RWPE1 (cell line): Measurements from ENCODE around the gene ICA1.
A peak's percentile ranks its signal among the peaks of the same experiment; 100 is the strongest.

Experiments used
- CTCF ChIA-PET: fragments of 350-600 bp; sonication (Branson Sonifier 250); formaldehyde crosslinking; extraction: SDS; loops from one replicate; lab custom pipeline; 2021; lab: Yijun Ruan, JAX
- POLR2A ChIA-PET: fragments of 400-600 bp; formaldehyde crosslinking; extraction: SDS; loops from one replicate; lab custom pipeline; 2020; ENCODE audit warnings: antibody characterized with exemption; ENCODE audit not compliant: low non-redundant PET; lab: Yijun Ruan, JAX
- DNase-seq: peaks from one replicate; pipeline ENCODE4 v3.0.0; 2012; ENCODE audit warnings: low spot score
- H3K27ac ChIP-seq: fragments of 450-650 bp; 2 replicates; pipeline ENCODE4 v1.5.1; 2017
- CTCF ChIP-seq: fragments of 450-650 bp; conservative IDR thresholded peaks from 2 replicates; pipeline ENCODE4 v1.5.1; 2017; ENCODE audit warnings: low read depth, mild to moderate bottlenecking

ICA1 gene

DNA sequence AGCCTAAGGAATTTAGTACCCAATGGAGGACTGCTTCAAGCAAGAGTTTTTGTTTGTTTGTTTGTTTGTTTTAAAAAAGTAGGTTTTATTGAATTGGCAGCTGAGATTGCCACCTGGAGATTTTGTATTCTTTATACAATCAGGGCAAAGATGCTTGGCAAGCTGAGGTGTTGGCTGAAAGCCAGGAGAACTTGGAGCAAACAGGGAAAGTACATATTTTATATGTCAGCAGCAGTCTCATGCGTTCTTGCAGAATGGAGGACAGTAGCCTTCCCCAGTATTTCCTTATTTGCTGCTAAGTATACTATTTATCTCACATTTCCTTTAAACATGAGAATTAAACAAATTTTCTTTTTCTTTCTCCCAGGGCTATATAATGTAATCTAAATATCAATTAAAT, 22.6 kb upstream of the ICA1 start:
- H3K27ac ChIP-seq = no peak overlapping the region
- ChIA-PET CTCF (interaction anchor here (0.7 kb wide), 1 partner anchor 595 kb away, joined by 3 read pairs; no protein-coding TSS in a partner anchor), POLR2A (no interaction called here)
- no peak for TF ChIP-seq CTCF
- no peak for DNase-seq

DNA sequence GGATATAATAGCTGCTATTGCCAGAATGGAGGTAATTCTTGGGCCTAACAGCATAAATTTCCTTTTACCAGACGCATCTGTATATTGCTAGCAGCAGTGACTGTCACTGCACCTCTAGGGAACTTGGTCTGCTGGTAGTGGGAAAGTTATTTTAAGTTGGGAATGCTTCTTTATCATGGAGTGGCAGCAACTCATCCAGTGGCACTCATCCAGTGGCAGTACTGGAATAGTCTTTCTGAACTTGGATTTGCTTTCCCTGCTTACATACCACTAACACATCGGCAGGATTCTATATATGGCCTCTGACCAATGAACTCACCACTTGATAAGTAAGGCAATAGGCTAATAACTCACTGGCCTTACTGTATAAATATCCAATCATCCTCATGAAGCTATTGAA, 22.0 kb upstream of the ICA1 start:
- H3K27ac ChIP-seq = no peak overlapping the region
- ChIA-PET POLR2A (no interaction called here), CTCF (no interaction called here)
- no peak for DNase-seq
- TF ChIP-seq CTCF = no peak

- H3K27ac ChIP-seq = no peak overlapping the region
- ChIA-PET CTCF (no interaction called here), POLR2A (no interaction called here)
- TF ChIP-seq CTCF = no peak
- DNase-seq = no peak
These were observed 20.9 kb upstream of the ICA1 start for GRCh38 chr7:8282871-8283270.

DNA sequence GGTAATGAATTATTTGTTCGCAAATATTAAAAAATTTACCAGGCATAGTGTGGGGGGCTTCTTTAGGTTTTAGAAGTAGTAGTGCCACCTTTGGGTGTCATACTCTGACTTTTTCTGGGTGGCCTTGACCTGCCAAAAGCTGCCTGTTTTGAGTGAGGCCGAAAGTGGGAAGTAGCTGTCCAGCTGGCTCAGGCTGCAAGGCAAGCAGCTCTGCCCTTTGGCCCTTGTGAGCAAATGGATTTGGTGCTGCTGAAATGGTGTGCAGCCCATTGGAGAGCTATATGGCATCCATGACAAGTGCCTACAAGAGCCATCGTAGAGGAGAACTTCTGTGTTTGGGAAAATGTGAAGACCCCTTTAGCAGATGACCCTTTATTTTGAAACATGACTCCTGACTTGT, 20.2 kb upstream of the ICA1 start:
- TF ChIP-seq CTCF = no peak
- no peak for DNase-seq
- no peak overlapping the region for H3K27ac ChIP-seq
- ChIA-PET CTCF (no interaction called here), POLR2A (no interaction called here)

- ChIA-PET POLR2A (no interaction called here), CTCF (no interaction called here)
- DNase-seq = no peak
- no peak for TF ChIP-seq CTCF
- no peak overlapping the region for H3K27ac ChIP-seq
These were observed 16.2 kb upstream of the ICA1 start for GRCh38 chr7:8278183-8278582.

GRCh38 chr7:8277394-8277982, 15.5 kb upstream of the ICA1 start:
- H3K27ac ChIP-seq = no peak overlapping the region
- no peak for TF ChIP-seq CTCF
- DNase-seq = peak; percentile 14
- ChIA-PET POLR2A (no interaction called here), CTCF (interaction anchor here (0.6 to 1.1 kb wide), 3 partner anchors 18 to 243 kb away, joined by 3 to 4 read pairs (median 3); no protein-coding TSS in a partner anchor)
